ENCODE data around the gene PRPF40B.

DNA sequence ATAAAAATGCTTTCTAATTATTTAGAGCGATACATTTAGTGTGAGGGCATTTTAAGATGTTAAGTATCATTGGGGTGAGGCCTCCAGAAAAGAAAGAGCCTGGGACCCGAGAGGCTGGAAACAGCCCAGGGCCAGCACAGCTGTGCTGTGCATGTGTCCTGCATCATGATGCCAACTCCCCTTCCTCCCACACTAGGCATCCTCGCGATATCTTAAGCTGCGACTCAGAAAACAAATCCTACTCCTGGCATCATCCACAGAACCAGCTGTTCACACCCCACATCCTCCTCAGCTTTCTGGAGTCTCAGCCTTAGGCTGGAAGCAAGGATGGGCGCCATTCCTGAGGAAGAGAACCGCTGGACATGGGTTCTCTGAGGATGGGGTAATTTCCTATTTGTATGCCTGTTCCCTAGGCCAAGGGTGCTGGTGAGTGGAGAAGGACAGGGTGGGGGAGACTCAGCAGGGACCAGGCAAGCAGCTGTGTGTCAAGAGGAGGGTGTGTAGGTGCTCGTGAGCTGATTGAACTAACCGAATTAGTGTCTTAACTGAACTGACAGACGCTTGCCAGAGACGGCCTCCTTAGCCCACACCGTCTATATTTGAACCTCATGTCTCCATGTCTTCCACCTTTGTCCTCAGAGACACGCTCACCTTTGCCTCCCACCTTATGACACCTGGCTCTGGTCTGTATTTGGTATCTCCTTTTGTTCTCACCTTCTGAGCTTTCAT, 39.8 kb upstream of the PRPF40B start:
- TF ChIP-seq CTCF (IDR thresholded peaks at IDR 0.05) (no peak), POLR2A (IDR thresholded peaks at IDR 0.05) (no peak), EP300 (IDR thresholded peaks at IDR 0.05) (no peak), POLR2AphosphoS5 (IDR thresholded peaks at IDR 0.05) (no peak)
